GM21737 (cell line): ENCODE results near the gene SYT2.
"Not testable (repeated sequence)": the region's sequence is repeated elsewhere in the genome, so short reads cannot be mapped to it uniquely, and the experiment has no call there.

Source experiments
- ATAC-seq: cut with Tn5 transposase; IDR thresholded peaks from one replicate; pipeline ENCODE4 v1.9.1; 2021; ENCODE audit warnings: mild to moderate bottlenecking, moderate library complexity; ENCODE audit not compliant: unreplicated experiment

The SYT2 gene

GRCh38 chr1:202578001-202578504 is 132.2 kb downstream of the SYT2 start:
- ATAC-seq, result no peak

GRCh38 chr1:202577381-202577780 is 132.9 kb downstream of the SYT2 start:
- ATAC-seq, result no peak

- ATAC-seq, result no peak
Observed at GRCh38 chr1:202576816-202577215, 133.4 kb downstream of the SYT2 start.

GRCh38 chr1:202575918-202576653 is 134.2 kb downstream of the SYT2 start:
- no peak for ATAC-seq

GRCh38 chr1:202572867-202573266 is 137.4 kb downstream of the SYT2 start:
- no peak for ATAC-seq

- ATAC-seq, result no peak
Observed at GRCh38 chr1:202571719-202572339, 138.4 kb downstream of the SYT2 start.

GRCh38 chr1:202569393-202570322 is 140.6 kb downstream of the SYT2 start:
- ATAC-seq, result no peak

GRCh38 chr1:202568826-202569225 is 141.4 kb downstream of the SYT2 start:
- no peak for ATAC-seq

GRCh38 chr1:202568410-202568809 is 141.8 kb downstream of the SYT2 start:
- no peak for ATAC-seq

- no peak for ATAC-seq
Observed at GRCh38 chr1:202567738-202568137, 142.5 kb downstream of the SYT2 start.

- peak; percentile 88 for ATAC-seq
Observed at GRCh38 chr1:202565890-202566602, 144.2 kb downstream of the SYT2 start.

GRCh38 chr1:202564958-202565495 is 145.2 kb downstream of the SYT2 start:
- ATAC-seq, result no peak

- ATAC-seq, result no peak
Observed at GRCh38 chr1:202563818-202564217, 146.4 kb downstream of the SYT2 start.

GRCh38 chr1:202562444-202563060 is 147.7 kb downstream of the SYT2 start:
- no peak for ATAC-seq

- ATAC-seq, result no peak
Observed at GRCh38 chr1:202561726-202562443, 148.4 kb downstream of the SYT2 start.

GRCh38 chr1:202561240-202561639 is 149.0 kb downstream of the SYT2 start:
- no peak for ATAC-seq

GRCh38 chr1:202557662-202558061 is 152.6 kb downstream of the SYT2 start:
- not testable (repeated sequence) for ATAC-seq

- ATAC-seq, result not testable (repeated sequence)
Observed at GRCh38 chr1:202556037-202556436, 154.2 kb downstream of the SYT2 start.

GRCh38 chr1:202554619-202555018 is 155.6 kb downstream of the SYT2 start:
- ATAC-seq, result not testable (repeated sequence)
